ENCODE data around the gene FAM170B.

- TF ChIP-seq CTCF (IDR thresholded peaks at IDR 0.05) (no peak), EP300 (IDR thresholded peaks at IDR 0.05) (no peak)
These were observed 50.6 kb downstream of the FAM170B start for GRCh38 chr10:49083261-49083660.
